ES-I3 (cell line): ENCODE measurements around the gene PPIP5K2.
"Not testable (repeated sequence)": the region's sequence is repeated elsewhere in the genome, so short reads cannot be mapped to it uniquely, and the experiment has no call there.

Experiments used
- H3K36me3 ChIP-seq: 2 replicates; pipeline ENCODE4 v1.6.1; 2013; ENCODE audit warnings: mild to moderate bottlenecking, low read length, control low read depth, moderate library complexity; ENCODE audit not compliant: insufficient read depth
- H3K4me1 ChIP-seq: 2 replicates; pipeline ENCODE4 v1.6.1; 2013; ENCODE audit warnings: mild to moderate bottlenecking, control low read depth, low read length; ENCODE audit not compliant: insufficient read depth
- H3K9ac ChIP-seq: 2 replicates; pipeline ENCODE4 v1.6.1; 2013; ENCODE audit warnings: low read depth, mild to moderate bottlenecking, low read length, moderate library complexity
- H3K9me3 ChIP-seq: 2 replicates; pipeline ENCODE4 v1.6.1; 2013; ENCODE audit warnings: mild to moderate bottlenecking, low read length, moderate library complexity; ENCODE audit not compliant: control insufficient read depth, insufficient read depth

PPIP5K2 gene

DNA sequence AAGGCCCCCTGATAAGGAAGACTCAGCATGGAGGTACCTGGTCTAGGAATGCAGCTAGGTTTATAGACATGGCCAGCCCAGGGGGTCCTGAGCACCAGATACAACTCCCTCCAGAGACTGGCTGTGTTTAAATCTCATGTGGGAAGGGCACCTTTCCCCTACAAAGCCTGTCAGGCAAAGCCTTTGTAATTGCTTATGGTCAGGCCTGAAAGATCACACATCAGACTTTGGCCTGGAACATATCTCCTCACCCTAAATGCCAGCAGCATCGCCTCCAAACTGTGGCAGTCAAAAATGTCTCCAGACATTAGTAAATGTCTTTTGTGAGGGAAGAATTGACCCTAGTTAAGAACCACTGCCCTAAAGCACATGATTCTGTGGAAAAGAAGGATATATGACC lies 86.9 kb downstream of the PPIP5K2 start:
- Histone ChIP-seq H3K36me3 (no peaks in the 10 kb centered on the region), H3K9ac (no peak overlapping the region), H3K9me3 (no peaks in the 10 kb centered on the region), H3K4me1 (no peaks in the 10 kb centered on the region)

- no peaks in the 10 kb centered on the region for H3K4me1 ChIP-seq
- no peak overlapping the region for H3K9ac ChIP-seq
- H3K9me3 ChIP-seq: no peaks in the 10 kb centered on the region
- H3K36me3 ChIP-seq: no peaks in the 10 kb centered on the region
These were observed 87.6 kb downstream of the PPIP5K2 start for GRCh38 chr5:103207653-103208052.

DNA sequence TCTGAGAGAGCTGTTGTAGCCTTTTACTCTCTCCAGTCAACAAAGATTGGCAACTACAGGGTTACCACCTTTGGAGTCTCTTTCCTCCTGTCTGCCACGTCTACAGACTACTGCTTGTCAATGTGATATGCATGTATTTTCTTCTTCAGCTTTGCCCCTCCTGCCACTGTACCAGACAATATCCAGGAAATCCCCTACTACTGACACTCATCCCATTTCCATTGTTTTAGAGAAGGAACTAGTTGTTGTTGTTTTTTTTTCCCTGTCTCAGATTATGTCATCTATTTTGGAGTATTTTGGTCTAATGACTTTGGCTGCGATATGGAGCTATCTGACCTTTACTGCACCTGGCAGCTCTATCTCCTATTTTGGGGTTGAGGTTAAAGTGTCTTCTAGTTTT lies 88.4 kb downstream of the PPIP5K2 start:
- Histone ChIP-seq H3K4me1 (no peaks in the 10 kb centered on the region), H3K9ac (no peak overlapping the region), H3K36me3 (no peaks in the 10 kb centered on the region), H3K9me3 (no peaks in the 10 kb centered on the region)

DNA sequence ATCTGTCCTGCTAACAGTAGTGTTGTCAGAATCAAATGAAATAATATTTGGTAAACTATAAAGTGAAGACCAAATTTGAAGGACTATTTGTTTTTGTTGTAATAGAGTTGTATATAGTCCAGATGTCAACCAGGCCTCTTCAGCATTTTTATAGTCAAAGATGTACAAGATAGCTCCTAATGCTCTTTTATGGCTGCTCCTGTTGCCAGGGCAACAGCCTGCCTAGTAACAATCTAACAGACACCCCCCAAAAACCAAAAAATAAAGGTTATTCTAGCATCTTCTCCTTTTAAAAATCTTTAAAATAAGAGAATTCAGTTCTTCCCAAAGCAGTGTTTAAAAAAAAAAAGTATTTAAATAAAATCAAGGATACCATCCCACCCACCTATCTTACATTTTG lies 89.0 kb downstream of the PPIP5K2 start:
- Histone ChIP-seq H3K9me3 (no peaks in the 10 kb centered on the region), H3K36me3 (no peaks in the 10 kb centered on the region), H3K9ac (no peak overlapping the region), H3K4me1 (no peaks in the 10 kb centered on the region)

DNA sequence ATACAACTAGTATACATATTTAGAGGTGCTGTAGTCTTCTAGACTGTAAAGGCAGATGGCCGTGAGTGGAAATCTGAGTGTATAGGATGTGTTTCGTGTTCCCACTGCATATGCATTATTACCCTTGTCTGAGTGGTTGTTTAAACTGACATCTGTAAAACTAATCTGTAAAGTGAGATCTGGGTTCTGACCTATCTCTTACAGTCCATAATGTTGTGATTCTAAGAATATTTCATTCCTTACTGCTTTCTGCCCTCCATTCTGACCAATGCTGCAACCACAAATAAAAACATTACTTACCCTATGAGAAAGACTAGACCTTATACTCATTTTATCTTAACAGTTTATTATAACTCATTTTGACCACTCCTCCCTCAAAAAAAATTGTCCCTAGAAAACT lies 90.9 kb downstream of the PPIP5K2 start:
- no peaks in the 10 kb centered on the region for H3K36me3 ChIP-seq
- H3K9ac ChIP-seq: no peak overlapping the region
- no peaks in the 10 kb centered on the region for H3K9me3 ChIP-seq
- H3K4me1 ChIP-seq: no peaks in the 10 kb centered on the region

DNA sequence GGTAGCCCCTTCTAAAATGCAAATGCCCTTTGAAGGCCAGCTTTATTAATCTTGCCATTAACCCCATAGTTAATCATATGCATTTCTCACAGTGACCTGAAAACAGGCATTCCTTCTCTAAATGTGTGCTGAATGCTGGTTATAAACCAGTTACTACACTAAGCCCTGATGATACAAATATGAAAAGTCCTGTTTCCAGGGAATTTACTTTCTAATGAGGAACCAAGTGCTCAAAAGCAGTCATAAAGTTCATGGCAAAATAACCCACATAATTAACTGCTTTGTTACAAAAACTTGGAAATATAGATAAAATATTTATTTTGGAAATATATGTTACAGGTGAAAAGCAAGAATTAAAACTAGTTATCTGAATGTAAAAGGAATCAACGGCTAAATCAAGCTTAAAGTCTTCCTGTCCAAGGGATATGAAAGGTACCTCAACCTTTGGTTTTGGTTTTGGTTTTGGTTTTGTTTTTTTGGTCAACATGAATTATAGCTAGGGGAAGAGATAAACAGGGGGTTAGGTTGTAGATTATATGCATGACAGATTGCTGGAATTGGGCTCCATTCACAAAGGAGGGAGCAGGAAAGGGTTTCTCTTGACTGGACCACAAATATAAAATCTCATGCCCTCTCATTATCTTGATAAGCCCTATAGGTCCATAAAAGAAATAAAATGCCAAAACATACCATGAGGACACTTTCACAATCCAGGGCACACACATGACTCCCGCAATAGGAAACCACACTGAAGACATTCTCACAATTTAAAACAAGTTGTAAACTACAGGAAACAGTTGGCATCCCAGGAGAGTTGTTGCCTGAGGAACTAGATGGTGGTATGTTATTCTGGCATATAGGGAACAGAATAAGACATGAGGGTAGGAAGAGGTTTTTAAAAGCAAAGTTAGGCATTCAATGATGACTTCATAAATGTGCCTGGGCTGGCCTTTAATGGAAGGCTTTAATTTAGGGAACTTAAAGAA lies 91.8 kb downstream of the PPIP5K2 start:
- Histone ChIP-seq H3K9ac (no peak overlapping the region), H3K4me1 (no peaks in the 10 kb centered on the region), H3K9me3 (no peaks in the 10 kb centered on the region), H3K36me3 (no peaks in the 10 kb centered on the region)

DNA sequence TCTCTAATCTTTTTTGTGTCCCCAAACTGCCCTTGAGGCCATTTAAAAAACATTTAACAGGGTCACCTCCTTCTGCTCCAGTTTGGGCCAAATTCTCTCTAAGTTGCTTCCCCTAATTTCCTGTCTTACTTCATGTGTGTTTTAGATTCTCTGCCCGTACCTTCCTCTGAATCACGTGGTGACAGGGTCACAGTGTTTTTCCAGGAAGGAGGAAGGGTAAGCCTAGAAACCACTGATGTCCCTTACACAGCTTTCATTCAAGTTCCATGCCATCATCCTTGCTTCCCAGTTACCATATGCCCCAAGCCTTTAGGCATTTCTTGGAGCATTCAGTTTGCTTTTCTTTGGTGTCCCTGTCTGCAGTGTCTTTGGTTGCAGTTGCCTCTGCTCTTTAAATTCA lies 96.0 kb downstream of the PPIP5K2 start:
- no peaks in the 10 kb centered on the region for H3K9me3 ChIP-seq

DNA sequence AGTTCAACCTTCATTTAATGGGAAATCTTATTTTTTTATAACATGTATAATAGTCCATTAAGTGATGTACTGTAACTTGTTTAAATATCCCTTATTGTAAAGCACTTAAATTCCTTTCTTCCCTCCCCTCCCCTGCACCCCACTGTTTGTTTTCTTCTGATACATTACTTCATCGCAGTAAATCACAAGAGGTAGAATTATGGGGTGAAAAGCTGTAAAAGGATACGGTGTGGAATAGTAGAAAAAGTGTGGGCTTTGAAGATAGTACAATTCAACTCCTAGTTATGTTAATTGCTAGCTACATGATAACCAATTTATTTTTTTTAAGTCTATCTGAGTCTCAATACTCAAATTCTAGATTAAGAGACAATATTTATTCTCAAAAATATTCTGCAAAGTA lies 96.6 kb downstream of the PPIP5K2 start:
- H3K9me3 ChIP-seq: no peaks in the 10 kb centered on the region
- H3K9ac ChIP-seq: no peak overlapping the region
- H3K4me1 ChIP-seq: no peaks in the 10 kb centered on the region
- H3K36me3 ChIP-seq: no peaks in the 10 kb centered on the region

More for the DNA sequence above, 96.0 kb downstream of the PPIP5K2 start:
- H3K9ac ChIP-seq: no peak overlapping the region
- no peaks in the 10 kb centered on the region for H3K36me3 ChIP-seq
- H3K4me1 ChIP-seq: no peaks in the 10 kb centered on the region

DNA sequence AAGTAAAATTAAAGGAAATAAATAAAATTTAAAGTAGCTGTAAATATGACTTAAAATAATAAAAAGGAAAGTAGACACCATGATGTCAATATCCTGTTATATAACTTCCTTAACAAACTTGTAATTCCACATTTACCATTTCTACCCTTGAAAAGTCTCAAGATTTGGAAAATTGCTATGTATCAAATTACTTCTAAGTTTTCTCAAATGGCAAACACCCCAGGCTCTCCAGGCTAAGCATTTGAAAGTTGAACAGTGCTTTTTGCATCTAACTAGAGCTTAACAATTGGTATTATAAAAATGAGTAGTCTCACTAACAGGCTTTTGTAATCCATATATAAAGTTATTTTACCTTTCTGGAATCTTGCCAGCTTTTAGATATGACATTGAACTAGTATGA lies 97.0 kb downstream of the PPIP5K2 start:
- Histone ChIP-seq H3K4me1 (no peaks in the 10 kb centered on the region), H3K9ac (no peak overlapping the region), H3K9me3 (no peaks in the 10 kb centered on the region), H3K36me3 (no peaks in the 10 kb centered on the region)

DNA sequence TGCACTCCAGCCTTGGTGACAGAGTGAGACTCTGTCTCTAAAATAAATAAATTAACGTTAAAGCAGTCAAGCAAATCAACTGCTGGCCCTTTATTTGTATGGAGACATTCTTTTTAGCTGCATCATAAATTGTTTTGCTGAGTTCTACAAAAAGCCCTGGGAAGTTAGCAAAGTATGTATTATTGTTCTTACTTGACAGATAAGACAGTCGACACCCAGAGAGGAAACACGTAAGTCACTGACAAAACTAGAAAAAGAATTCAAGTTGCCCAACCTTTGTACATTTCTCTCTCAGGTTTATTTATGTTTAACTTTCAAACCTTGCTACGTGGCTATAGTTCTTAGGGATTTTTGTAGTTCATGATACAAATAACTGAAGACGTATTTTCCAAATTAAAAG lies 98.1 kb downstream of the PPIP5K2 start:
- Histone ChIP-seq H3K9me3 (no peaks in the 10 kb centered on the region), H3K9ac (no peak overlapping the region), H3K4me1 (no peaks in the 10 kb centered on the region), H3K36me3 (no peaks in the 10 kb centered on the region)

GRCh38 chr5:103219074-103219473 lies 99.0 kb downstream of the PPIP5K2 start:
- H3K9ac ChIP-seq, H3K36me3 ChIP-seq, H3K4me1 ChIP-seq, H3K9me3 ChIP-seq: not testable (repeated sequence)

- Histone ChIP-seq H3K9ac (peak overlapping the region; percentile 52; the same call in 1 of the 2 replicates), H3K4me1 (no peaks in the 10 kb centered on the region), H3K36me3 (no peaks in the 10 kb centered on the region), H3K9me3 (no peaks in the 10 kb centered on the region)
These were observed 103.2 kb downstream of the PPIP5K2 start for GRCh38 chr5:103223031-103223955.

DNA sequence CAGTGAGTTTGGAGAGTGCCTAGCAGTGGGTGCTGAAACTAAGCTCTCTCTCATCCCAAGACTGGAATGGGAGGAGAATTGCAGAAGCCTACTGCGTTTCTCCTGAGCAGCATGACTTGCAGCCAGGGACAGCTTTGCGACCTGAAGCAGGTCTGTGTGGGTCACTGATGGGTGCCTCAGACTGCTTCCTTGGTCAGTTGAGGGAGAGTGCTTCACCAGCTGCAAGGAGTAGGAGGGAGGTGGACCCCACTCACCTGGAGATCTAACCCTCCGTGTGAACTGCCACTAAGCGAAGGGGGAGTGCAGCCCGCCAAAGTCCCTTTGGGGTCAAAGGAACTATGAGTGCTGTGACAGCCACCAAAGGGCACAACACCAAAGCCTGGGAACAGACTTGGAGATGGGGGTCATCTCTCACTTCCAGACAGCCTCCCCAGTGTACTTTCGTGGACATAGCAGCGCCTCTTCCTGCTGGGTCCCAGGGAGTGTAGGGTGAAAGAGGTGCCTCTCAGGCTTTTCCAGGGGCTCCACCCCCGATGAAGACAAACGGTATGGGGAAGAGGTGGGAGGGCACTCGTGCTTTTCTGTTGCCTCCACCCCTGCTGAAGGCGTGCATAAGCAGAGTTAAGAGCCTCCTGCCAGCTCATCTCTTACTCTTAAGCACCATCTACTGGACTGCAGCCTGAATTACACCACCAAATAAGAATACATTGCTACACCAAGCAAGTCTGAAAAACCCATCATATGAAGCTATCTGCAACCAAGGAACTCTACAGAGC lies 104.2 kb downstream of the PPIP5K2 start:
- no peaks in the 10 kb centered on the region for H3K4me1 ChIP-seq
- no peaks in the 10 kb centered on the region for H3K36me3 ChIP-seq
- peak overlapping the region; percentile 52 for H3K9ac ChIP-seq
- H3K9me3 ChIP-seq: no peaks in the 10 kb centered on the region

DNA sequence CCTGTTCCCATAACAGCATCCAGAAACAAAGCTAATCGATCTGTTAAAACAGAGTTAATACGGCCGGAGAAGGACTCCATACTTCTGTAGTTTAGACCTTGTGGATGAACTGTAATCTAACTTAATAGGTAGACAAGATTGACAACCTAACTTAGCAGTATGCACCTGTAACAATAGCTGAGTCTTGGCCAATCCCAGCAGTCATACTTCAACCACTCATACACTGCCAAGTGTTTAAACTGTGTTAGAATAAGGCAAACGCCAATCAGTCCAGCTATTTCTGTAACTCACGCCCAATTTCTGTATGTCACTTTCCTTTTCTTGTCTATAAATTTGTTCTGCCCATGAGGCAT lies 104.8 kb downstream of the PPIP5K2 start:
- no peaks in the 10 kb centered on the region for H3K4me1 ChIP-seq
- no peaks in the 10 kb centered on the region for H3K36me3 ChIP-seq

More for the DNA sequence above, 104.8 kb downstream of the PPIP5K2 start:
- Histone ChIP-seq H3K9me3 (no peaks in the 10 kb centered on the region), H3K9ac (no peak overlapping the region)
